Cerebellar cortex (tissue), 1 donor: ENCODE data around the gene HSD17B12.
A peak's percentile ranks its signal among the peaks of the same experiment; 100 is the strongest.

ENCODE experiments used
- DNase-seq: peaks from one replicate; pipeline ENCODE4 v3.0.0-alpha.2; 2015; ENCODE audit warnings: low spot score

The HSD17B12 gene

DNA sequence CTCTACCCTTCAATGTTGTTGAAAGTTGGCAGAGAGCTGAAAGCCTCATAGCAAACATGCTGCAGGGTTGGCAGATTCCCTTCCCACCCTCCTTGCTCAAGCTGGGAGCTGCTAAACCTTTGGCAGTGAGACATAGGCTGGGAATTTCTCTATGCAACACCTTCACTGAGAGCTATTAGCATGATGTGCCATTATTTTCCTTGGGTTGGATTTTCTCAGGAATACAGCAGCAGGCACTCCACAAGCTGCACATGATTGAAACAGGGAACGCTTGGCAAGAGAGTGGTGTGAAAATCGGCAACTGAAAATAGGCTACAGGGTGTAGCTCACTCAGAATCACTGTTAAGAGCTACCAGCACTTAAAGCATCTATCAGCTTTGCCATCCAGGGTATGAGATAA is 190.5 kb downstream of the HSD17B12 start:
- DNase-seq = peak; percentile 92

DNA sequence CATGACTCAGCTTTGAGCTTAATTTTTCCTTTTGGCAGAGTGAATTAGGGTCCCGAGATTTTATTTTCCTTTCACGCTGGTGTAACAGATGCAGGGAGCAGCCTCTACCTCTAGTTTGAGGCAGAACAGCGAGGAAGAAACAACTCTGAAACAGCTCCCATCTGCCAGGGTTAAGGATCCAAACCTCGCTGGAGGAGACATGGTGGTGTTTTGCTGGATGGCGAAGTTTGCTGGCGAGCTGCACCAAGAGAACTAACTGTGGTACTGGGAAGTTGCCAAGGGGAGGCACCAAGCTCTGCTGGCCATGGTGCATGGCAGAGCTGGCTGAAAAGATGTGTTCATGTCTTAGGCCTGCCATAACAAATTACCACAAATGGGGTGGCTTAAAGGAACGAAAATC is 192.5 kb downstream of the HSD17B12 start:
- DNase-seq = no peak

DNA sequence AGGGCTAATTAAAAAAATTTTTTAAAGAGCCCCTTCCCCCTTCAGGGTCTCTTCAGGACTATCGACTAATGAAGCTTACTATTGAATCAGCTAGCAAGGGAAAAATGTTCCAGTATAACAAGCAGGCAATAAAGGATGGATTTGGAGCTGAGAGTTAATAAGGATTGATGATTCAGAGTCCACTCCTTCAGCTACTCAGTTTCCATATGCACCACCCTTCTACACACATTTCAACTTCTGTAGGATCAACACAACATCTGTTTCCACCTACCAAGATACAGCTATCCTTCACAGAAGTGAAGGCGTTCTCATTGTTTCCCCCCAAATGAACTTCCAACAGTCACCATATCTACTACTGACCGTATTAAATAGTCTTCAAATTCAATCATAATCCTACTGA is 193.5 kb downstream of the HSD17B12 start:
- no peak for DNase-seq

DNA sequence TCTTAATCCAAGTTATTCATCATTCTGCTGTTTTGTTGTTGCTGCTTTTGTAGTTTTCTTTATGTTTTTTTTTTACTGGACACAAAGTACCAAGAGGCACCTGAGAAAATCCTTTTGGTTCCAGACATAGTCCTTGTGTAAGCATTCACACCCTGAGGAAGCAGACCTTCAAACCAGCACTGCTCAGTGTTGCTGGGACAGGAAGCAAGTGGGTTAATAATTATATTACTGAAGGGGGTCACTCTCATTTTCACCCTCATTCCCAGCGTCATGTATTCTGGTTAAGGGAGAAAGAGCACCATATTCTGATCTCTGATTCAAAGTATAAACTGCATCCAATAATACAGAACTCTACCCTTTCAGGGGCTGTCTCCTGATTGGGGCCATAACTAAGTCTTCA is 194.2 kb downstream of the HSD17B12 start:
- DNase-seq = no peak

DNA sequence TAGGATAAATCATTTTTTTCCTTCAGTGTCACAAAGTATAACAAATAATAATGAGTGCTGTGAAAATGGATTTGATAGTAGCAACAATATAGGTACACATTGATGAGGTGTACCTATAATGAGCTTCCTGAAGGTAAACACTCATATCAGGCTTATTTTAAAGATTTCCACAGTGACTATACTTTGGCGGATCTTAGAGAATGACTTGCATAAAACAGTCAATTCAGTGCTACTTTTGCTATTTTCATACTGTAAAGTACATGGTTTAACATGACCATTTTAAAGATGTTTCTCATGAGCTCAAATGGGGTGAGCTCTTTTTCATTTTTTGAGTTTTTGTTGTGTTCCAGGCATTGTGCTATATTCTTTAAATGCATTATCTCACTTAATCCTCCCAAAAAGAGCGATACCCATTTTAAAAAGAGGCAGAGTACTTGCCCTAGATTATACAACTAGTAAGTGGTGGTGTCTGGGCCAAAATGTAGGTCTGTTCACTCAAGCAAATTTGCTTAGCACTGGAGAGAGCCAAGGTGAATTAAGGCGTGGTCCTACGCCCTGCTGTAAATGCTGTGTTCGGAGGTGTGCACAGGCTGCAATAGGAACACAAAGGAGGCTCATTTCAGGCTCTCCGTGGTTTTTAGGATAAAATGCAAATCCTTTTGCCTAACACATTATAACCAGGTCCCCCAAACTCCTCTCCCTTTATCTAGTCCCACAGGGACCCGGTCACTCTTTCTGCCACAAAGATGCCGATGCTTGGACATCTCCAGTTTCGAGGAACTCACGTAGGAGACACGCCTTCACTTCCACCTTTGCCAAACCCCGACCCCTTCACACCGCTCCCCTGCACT is 199.5 kb downstream of the HSD17B12 start:
- no peak for DNase-seq

DNA sequence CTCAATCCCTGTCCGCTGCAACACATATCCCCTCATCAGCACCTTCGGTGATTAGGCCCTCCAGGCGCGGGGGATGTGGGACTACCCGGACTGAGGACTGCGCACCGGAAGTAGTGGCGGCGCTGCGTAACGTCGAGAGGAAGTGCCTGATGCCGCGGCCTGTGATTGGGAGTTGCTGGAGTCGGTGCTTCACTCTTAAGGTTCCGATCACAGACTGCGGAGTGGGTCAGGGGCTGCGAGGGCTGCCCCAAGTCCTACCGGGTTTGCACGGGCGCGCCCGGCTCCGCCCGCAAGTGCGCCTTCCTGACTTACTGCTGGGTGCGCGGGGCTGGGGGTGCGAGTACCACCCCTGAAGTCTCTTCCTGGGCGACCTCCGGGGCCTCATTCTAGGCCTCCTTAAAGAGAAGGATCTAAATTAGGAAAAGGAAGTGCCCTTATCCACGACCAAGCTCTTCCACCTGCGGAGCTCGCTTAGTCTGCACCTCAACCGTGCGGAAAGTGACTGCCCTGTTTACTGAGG is 200.2 kb downstream of the HSD17B12 start, which contains the start of gene ALKBH3:
ALKBH3 (plus strand) TSS at position 192 of the 520 bp plus-strand sequence. CDS start 1,822 bp downstream, outside the sequence.
- peak; percentile 94 for DNase-seq

DNA sequence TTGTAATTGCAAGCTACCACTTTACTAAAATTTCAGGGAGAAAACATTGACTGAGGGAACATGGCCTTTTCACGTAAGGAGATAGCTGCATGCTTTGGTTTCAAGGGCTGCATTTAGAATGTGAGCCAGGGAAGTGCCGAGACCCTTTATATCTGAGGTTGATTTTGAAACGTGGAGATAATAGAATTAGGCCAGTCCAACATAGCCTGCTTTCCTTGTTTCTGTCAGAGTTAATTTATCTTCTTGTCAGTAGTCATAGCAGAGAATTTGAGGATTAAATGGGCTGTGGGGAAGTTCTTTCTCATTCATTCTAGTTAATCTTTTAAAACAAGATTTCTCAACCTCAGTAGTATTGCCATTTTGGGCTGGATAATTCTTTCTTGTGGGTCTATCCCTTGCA is 212.3 kb downstream of the HSD17B12 start:
- DNase-seq = no peak

DNA sequence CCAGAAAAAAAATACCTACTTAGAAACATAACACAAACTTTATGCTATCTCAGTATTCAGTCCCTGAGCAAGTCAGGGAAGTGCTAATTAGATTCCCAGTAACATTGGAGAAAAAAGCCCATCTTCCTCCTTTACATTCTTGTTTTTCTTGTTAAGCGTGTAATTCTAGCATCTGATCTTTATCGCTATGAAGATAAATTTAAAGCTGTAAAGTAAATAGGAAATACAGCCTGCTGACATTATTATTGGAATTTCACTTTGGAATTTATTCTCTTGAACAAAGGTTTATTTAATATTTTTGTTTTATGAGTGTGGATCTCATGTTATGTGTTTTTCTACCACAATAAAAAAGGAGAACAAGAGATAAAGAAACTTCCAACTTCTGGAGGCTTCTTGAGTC is 214.0 kb downstream of the HSD17B12 start:
- DNase-seq = no peak

DNA sequence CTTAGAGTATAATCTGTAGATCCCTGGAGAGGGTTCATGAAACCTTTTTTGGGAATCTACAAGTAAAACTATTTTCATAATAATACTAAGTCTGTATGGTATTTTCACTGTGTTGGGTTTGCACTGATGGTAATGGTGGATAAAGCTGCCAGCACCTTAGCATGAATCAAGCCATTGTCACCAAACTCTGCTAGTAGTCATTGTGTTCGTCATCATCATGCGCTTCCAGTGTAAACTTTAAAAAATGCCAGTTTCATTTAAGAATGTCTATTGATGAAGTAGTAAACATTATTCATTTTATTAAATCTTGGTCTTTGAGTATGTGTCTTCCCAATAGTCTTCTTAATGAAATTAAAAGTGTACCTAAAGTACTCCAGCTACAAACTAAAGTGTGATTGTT is 215.1 kb downstream of the HSD17B12 start:
- DNase-seq = no peak

DNA sequence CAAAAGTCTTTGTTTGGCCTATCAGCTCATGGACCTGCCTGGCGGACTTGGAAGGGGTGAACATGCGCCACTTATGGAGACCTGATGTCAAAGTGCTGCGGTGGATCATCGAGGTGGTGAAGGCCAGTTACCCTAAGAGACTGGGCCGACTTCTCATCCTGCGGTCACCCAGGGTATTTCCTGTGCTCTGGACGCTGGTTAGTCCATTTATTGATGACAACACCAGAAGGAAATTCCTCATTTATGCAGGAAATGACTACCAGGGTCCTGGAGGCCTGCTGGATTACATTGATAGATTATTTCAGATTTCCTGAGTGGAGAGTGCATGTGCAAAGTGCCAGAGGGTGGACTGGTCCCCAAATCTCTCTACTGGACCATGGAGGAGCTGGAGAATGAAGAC is 218.0 kb downstream of the HSD17B12 start:
- DNase-seq = no peak

DNA sequence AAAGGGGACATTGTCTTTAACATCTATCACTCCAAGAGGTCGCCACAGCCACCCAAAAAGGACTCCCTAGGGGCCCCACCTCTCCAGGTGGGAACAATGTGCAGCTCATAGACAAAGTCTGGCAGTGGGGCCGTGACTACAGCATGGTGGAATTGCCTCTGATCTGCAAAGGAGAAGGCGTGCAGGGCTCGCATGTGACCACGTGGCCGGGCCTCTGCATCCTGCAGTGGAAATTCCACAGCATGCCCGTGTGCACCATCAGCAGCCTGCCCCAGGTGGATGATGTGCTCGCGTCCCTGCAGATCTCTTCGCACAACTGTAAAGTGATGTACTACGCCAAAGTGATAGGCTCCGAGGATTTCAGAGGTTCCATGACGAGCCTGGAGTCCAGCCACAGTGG is 218.6 kb downstream of the HSD17B12 start:
- no peak for DNase-seq

DNA sequence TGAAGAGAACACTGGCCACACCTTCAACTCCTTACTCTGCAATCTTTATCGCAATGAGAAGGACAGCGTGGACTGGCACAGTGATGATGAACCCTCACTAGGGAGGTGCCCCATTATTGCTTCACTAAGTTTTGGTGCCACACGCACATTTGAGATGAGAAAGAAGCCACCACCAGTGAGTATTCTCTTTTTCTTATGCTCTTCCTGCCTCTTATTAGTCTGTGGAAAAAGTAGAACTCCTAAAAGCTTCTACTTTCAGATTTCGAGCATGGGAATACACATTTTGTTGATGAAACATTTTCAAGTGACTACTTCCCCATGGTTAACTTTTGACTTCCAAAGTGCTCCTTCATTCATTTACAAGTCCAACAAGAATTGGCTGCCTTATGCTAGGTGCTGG is 221.0 kb downstream of the HSD17B12 start:
- no peak for DNase-seq

DNA sequence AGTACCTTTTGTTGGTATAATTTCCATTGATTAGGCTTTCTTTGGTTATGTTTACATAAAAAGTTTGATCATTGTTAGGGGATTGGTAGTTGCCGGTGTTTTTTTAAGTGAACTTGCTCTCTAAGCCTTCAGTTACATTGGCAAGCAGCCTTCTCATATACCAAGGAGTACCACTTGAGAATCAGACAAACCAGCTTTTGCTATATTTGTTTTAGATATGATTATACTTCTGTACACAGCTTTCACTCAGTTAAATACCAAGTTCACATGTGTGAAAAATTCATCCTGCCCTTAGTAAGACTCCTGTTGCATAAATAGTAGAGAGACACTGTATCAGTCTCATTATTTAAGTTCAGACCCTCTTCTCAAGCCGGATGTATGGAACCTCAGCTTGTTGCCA is 222.5 kb downstream of the HSD17B12 start:
- DNase-seq = no peak

DNA sequence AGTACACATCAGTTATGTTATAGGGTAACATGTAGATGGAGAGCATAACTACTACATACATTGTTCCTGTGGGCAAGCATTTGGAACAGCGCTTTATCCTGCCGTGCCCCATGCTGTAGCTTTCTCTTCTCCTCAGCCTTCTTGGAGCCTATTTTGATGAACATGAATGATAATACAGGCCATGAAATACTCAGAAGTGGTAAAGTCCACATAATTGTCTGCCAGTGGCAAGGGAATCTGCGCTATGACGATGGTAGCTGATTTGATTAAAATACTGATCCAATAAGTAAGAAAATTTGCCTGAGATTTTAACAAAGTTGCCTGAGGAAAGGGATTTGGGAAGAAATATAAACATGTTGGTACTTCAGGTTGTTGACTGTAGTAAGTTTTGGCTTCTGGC is 223.4 kb downstream of the HSD17B12 start:
- DNase-seq = no peak

DNA sequence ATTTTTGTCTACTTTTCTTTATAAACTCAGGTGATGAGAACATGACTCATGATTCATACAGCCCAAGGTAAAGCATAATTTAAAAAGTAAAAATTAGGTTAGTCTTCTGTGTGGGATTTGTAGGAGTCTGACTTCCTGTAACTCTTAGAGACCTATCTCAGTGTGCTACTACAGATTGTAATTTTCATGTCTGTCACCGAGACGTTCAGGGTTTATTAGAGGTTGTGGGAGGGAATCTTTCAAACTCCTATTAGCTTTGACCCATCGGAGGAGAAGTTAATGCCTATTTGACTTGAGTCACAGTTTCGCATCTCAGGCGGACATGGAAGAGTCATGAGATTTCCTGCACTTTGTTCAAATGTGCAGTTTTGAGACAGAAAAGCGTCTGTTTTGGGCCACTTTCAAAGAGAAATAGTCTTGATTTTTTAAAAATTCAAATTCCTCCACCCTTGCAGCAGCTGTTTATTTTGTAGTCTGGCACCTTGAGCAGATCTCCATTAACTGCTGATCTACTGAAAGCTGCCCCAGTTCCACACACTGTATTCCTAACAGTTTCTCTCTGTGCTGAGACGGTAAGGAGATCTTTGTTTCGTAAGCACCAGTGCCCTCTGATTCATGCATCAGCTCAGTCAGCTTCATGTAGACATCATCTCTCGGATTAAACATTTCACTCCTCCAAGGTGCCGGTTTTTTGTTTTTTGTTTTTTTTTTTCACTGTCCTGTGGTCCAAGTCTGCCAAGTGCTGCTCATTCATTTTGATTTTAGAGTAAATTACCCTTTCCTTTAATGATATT is 224.4 kb downstream of the HSD17B12 start:
- no peak for DNase-seq

DNA sequence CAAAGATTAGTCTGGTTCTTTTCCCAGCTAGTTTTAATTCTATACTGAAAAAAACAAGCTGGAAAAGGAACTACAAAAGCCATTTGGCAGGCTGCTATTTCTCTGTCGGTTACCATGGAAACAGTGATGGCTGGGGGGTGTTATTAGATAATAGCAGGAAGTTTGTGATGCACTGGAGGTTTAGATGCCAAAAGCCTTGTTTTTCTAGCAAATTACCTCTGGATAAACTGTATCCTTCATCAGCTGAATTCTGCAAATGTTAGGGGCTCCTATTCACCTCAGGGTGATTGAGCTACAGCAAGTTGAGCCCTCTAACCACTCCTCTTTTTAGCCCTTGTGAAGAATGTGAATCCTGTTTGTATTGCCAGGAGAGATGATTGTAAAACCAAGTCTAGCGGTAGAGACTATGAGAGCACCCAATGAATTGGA is 225.3 kb downstream of the HSD17B12 start:
- peak; percentile 67 for DNase-seq
